H9 (cell line): Measurements from ENCODE around the gene CA11. TPM values are rescaled to one million over a fixed set of nuclear protein-coding genes. Genes with fewer than 3 reads are reported as not detected.

Experiments used
- DNase-seq: peaks from one replicate; pipeline ENCODE4 v3.0.0-alpha.2; 2017
- H2AFZ ChIP-seq: one replicate; pipeline ENCODE4 v1.6.1; 2013; ENCODE audit warnings: mild to moderate bottlenecking, low read length, control low read depth, moderate library complexity
- H2AK5ac ChIP-seq: 2 replicates; pipeline ENCODE4 v1.6.1; 2013; ENCODE audit warnings: low read length, control low read depth, mixed read lengths; ENCODE audit not compliant: insufficient read length
- H2BK120ac ChIP-seq: one replicate; pipeline ENCODE4 v1.6.1; 2013; ENCODE audit warnings: low read depth, mild to moderate bottlenecking, low read length, control low read depth, inconsistent platforms; ENCODE audit not compliant: poor library complexity, severe bottlenecking
- H2BK12ac ChIP-seq: 2 replicates; pipeline ENCODE4 v1.6.1; 2013; ENCODE audit warnings: low read length, control low read depth, mixed read lengths, low read depth; ENCODE audit not compliant: insufficient read length
- H2BK15ac ChIP-seq: 2 replicates; pipeline ENCODE4 v1.6.1; 2013; ENCODE audit warnings: low read depth, low read length, control low read depth
- H2BK20ac ChIP-seq: one replicate; pipeline ENCODE4 v1.6.1; 2013; ENCODE audit warnings: low read depth, mild to moderate bottlenecking, low read length, control low read depth, inconsistent platforms; ENCODE audit not compliant: poor library complexity, severe bottlenecking
- H2BK5ac ChIP-seq: 2 replicates; pipeline ENCODE4 v1.6.1; 2013; ENCODE audit warnings: low read length, control low read depth, mixed read lengths; ENCODE audit not compliant: insufficient read length
- H3K14ac ChIP-seq: 2 replicates; pipeline ENCODE4 v1.6.1; 2013; ENCODE audit warnings: low read length, control low read depth; ENCODE audit not compliant: insufficient read depth
- H3K18ac ChIP-seq: 2 replicates; pipeline ENCODE4 v1.6.1; 2013; ENCODE audit warnings: low read depth, mild to moderate bottlenecking, mixed read lengths, low read length, control low read depth; ENCODE audit not compliant: insufficient read length
- H3K23ac ChIP-seq: 2 replicates; pipeline ENCODE4 v1.6.1; 2013; ENCODE audit warnings: low read length, control low read depth, mixed read lengths, low read depth; ENCODE audit not compliant: insufficient read length
- H3K23me2 ChIP-seq: 2 replicates; pipeline ENCODE4 v1.6.1; 2013; ENCODE audit warnings: low read depth, mild to moderate bottlenecking, mixed read lengths, low read length, control low read depth; ENCODE audit not compliant: insufficient read length, poor library complexity, severe bottlenecking
- H3K27ac ChIP-seq: 2 replicates; pipeline ENCODE4 v1.5.1; 2013; ENCODE audit warnings: low read length, control low read depth, mixed read lengths, low read depth; ENCODE audit not compliant: insufficient read length
- H3K27me3 ChIP-seq: 2 replicates; pipeline ENCODE4 v1.6.1; 2013; ENCODE audit warnings: low read length, control low read depth, inconsistent platforms; ENCODE audit not compliant: insufficient read depth
- H3K4ac ChIP-seq: 2 replicates; pipeline ENCODE4 v1.6.1; 2013; ENCODE audit warnings: low read depth, mild to moderate bottlenecking, control low read depth, inconsistent platforms, low read length, moderate library complexity
- H3K4me1 ChIP-seq: 2 replicates; pipeline ENCODE4 v1.6.1; 2013; ENCODE audit warnings: low read length, control low read depth, inconsistent platforms; ENCODE audit not compliant: insufficient read depth
- H3K4me2 ChIP-seq: 2 replicates; pipeline ENCODE4 v1.6.1; 2013; ENCODE audit warnings: low read length, control low read depth, mixed read lengths; ENCODE audit not compliant: insufficient read length, insufficient read depth
- H3K56ac ChIP-seq: 2 replicates; pipeline ENCODE4 v1.6.1; 2013; ENCODE audit warnings: low read depth, mild to moderate bottlenecking, mixed read lengths, low read length, control low read depth; ENCODE audit not compliant: insufficient read length
- H3K79me1 ChIP-seq: 2 replicates; pipeline ENCODE4 v1.6.1; 2013; ENCODE audit warnings: low read depth, mild to moderate bottlenecking, moderate library complexity, low read length, control low read depth, inconsistent platforms; ENCODE audit not compliant: insufficient read depth, poor library complexity, severe bottlenecking
- H3K79me2 ChIP-seq: 2 replicates; pipeline ENCODE4 v1.6.1; 2013; ENCODE audit warnings: low read length, control low read depth, inconsistent platforms; ENCODE audit not compliant: insufficient read depth
- H3K9ac ChIP-seq: 2 replicates; pipeline ENCODE4 v1.6.1; 2013; ENCODE audit warnings: low read length, control low read depth, mixed read lengths; ENCODE audit not compliant: insufficient read length; ENCODE audit errors: extremely low read depth
- H3K9me3 ChIP-seq: one replicate; pipeline ENCODE4 v1.6.1; 2013; ENCODE audit warnings: low read depth, low read length, inconsistent platforms; ENCODE audit not compliant: control insufficient read depth
- H3T11ph ChIP-seq: one replicate; pipeline ENCODE4 v1.6.1; 2013; ENCODE audit warnings: mild to moderate bottlenecking, low read length, control low read depth, inconsistent platforms
- H4K20me1 ChIP-seq: one replicate; pipeline ENCODE4 v1.6.1; 2013; ENCODE audit not compliant: control insufficient read depth, insufficient read length, insufficient read depth
- H4K5ac ChIP-seq: 2 replicates; pipeline ENCODE4 v1.6.1; 2013; ENCODE audit warnings: low read depth, mild to moderate bottlenecking, mixed read lengths, low read length, control low read depth; ENCODE audit not compliant: insufficient read length
- H4K8ac ChIP-seq: replicated peaks from 2 replicates; pipeline ENCODE4 v1.6.1; 2013; ENCODE audit warnings: low read length, control low read depth, mixed read lengths, low read depth; ENCODE audit not compliant: insufficient read length
- H4K91ac ChIP-seq: 2 replicates; pipeline ENCODE4 v1.6.1; 2013; ENCODE audit warnings: low read depth, mild to moderate bottlenecking, moderate library complexity, mixed read lengths, low read length, control low read depth; ENCODE audit not compliant: insufficient read length
- H3K27ac Mint-ChIP-seq, 3 experiments: 2 replicates in 2 of 3; 3 replicates in 1 of 3; pipeline ENCODE4 v1.8.0; 2020 to 2021; ENCODE audit warnings: mixed read lengths in 3 of 3, mild to moderate bottlenecking in 1 of 3, moderate library complexity in 1 of 3
- H3K27me3 Mint-ChIP-seq: 2 replicates; pipeline ENCODE4 v1.8.0; 2021; ENCODE audit warnings: low read depth, mild to moderate bottlenecking, moderate library complexity, mixed read lengths
- H3K36me3 Mint-ChIP-seq, 3 experiments: 2 replicates in 2 of 3; 3 replicates in 1 of 3; pipeline ENCODE4 v1.8.0; 2020 to 2021; ENCODE audit warnings: low read depth in 3 of 3, mixed read lengths in 3 of 3; ENCODE audit not compliant: insufficient read depth in 1 of 3
- H3K4me1 Mint-ChIP-seq, 2 experiments: 2 replicates each; pipeline ENCODE4 v1.8.0; 2020; ENCODE audit warnings: mixed read lengths in 2 of 2
- H3K4me3 Mint-ChIP-seq, 2 experiments: 2 replicates in 1 of 2; 3 replicates in 1 of 2; pipeline ENCODE4 v1.8.0; 2020 to 2021; ENCODE audit warnings: mild to moderate bottlenecking in 2 of 2, mixed read lengths in 2 of 2, moderate library complexity in 1 of 2
- H3K9me3 Mint-ChIP-seq, 2 experiments: 2 replicates in 1 of 2; 3 replicates in 1 of 2; pipeline ENCODE4 v1.8.0; 2020; ENCODE audit warnings: mild to moderate bottlenecking in 2 of 2, mixed read lengths in 2 of 2, moderate library complexity in 1 of 2
- WGBS: extraction: QIAGEN DNeasy Blood & Tissue Kit; methylation state at CpG from one replicate; pipeline ENCODE4 v1.1.7; 2013; ENCODE audit warnings: missing lambda C conversion rate, low lambda C conversion rate, mixed read lengths; ENCODE audit not compliant: insufficient read length; ENCODE audit errors: extremely low coverage; 5-methylcytosine and 5-hydroxymethylcytosine counted together
- total RNA-seq: library from RNA; stranded (reverse); gene quantifications from 2 replicates; pipeline ENCODE4 v1.2.1, GENCODE V29; 2021
- TF ChIP-seq, protein P1 (sequence below): fragments of 200-600 bp; sonication (generic); conservative IDR thresholded peaks from 3 replicates; pipeline ENCODE4 v1.8.0; 2021; ENCODE audit warnings: antibody characterized with exemption, mild to moderate bottlenecking

CA11 gene
- total RNA-seq, 1 experiment from 2014 or later = 107 TPM

DNA sequence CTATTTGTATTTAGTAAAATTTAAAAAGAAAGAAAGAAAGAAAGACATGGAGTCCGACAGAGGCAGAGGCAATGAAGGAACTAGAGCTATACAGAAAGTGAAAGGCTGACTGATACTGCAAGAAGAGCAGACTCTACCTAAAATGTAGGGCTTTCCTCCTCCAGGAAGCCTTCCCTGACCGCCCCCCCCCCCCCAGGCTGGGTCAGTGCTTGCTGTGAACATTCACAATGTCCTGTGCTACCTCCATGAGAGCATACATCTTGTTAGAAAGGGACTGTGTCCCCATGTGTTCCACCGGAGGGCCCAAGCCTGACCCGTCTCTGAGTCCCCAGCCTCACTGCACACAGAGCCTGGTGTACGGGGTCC lies 5.7 kb upstream of the CA11 start:
- Histone ChIP-seq H2BK15ac (no peak overlapping the region), H3K4me1 (no peaks in the 10 kb centered on the region), H3K23ac (no peak overlapping the region), H3K79me2 (no peaks in the 10 kb centered on the region), H2BK20ac (no peak overlapping the region), H4K8ac (no peak overlapping the region), H2BK5ac (no peak overlapping the region), H3K4me2 (no peak overlapping the region), H3K27ac (no peak overlapping the region), H2BK120ac (no peak overlapping the region), H3K9ac (no peak overlapping the region), H3K56ac (no peak overlapping the region), H4K91ac (no peak overlapping the region), H3K79me1 (no peaks in the 10 kb centered on the region), H3K23me2 (no peaks in the 10 kb centered on the region), H3K27me3 (no peaks in the 10 kb centered on the region), H3K18ac (no peak overlapping the region), H3T11ph (no peak overlapping the region), H3K9me3 (no peaks in the 10 kb centered on the region), H3K14ac (no peak overlapping the region), H2AK5ac (no peak overlapping the region), H4K20me1 (no peaks in the 10 kb centered on the region), H4K5ac (no peak overlapping the region), H3K4ac (no peak overlapping the region), H2BK12ac (no peak overlapping the region), H2AFZ (no peak overlapping the region)
- DNase-seq = no peak
- no CpG with 5 or more reads among the region's 5 CpGs for WGBS
- Mint-ChIP-seq H3K4me3 (no peak overlapping the region), H3K4me1 (peaks cover 15 to 17% of the 10 kb centered on the region in 2 experiments), H3K27me3 (peaks cover 5% of the 10 kb centered on the region), H3K27ac (no peak overlapping the region), H3K9me3 (peaks cover 0 to 4% of the 10 kb centered on the region in 2 experiments; a peak in 2 of 5 replicates), H3K36me3 (peaks cover 0 to 5% (median 0%) of the 10 kb centered on the region in 3 experiments; a peak in 2 of 7 replicates)
- TF ChIP-seq, protein P1, sequence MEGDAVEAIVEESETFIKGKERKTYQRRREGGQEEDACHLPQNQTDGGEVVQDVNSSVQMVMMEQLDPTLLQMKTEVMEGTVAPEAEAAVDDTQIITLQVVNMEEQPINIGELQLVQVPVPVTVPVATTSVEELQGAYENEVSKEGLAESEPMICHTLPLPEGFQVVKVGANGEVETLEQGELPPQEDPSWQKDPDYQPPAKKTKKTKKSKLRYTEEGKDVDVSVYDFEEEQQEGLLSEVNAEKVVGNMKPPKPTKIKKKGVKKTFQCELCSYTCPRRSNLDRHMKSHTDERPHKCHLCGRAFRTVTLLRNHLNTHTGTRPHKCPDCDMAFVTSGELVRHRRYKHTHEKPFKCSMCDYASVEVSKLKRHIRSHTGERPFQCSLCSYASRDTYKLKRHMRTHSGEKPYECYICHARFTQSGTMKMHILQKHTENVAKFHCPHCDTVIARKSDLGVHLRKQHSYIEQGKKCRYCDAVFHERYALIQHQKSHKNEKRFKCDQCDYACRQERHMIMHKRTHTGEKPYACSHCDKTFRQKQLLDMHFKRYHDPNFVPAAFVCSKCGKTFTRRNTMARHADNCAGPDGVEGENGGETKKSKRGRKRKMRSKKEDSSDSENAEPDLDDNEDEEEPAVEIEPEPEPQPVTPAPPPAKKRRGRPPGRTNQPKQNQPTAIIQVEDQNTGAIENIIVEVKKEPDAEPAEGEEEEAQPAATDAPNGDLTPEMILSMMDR = no peak
